ENCODE measurements around the gene KIF21B. TPM values are rescaled to one million over a fixed set of nuclear protein-coding genes. Genes with fewer than 3 reads are reported as not detected.

KIF21B gene
- total and polyA plus RNA-seq, 2 of the 8 experiments (the other 6 are each of a cell fraction or from before 2014, with no cell fraction given), result 10.8 to 26.5 TPM

DNA sequence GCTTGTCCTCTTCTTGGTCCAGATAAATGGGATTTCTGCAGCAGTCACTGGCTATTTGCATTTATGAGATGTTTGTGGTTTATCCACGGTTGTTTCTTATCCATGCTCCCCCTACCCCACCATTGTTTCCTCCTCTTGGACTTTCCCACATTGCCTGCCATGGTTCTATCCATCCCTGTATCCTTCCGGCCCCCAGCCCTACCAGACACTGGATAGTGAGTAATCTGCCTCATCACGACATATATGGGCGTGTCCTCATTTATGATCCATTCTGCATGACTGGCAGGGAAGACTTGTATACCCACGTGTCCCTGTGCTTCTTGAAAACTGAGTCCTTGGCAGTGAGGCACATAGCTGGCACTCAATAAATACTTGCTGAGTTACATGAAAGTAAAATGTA, 48.6 kb upstream of the KIF21B start:
- H3K79me1 ChIP-seq (ENCODE audit: low read depth, low read length), result no peaks in the 10 kb centered on the region
- H2BK15ac ChIP-seq (ENCODE audit: low read length), result no peak overlapping the region
- no peaks in the 10 kb centered on the region for H3K79me2 ChIP-seq (ENCODE audit: control insufficient read depth in 1 of 2, insufficient read depth in 2 of 2, low read length in 2 of 2)
- CTCF ChIA-PET (ENCODE audit: partially characterized antibody), result interaction anchor here (0.5 to 10.6 kb wide), 7 partner anchors 11 to 97 kb away, joined by 3 to 97 read pairs (median 6); no protein-coding TSS in a partner anchor
- H2BK5ac ChIP-seq (ENCODE audit: low read depth, low read length), result no peak overlapping the region
- WGBS, 2 experiments (ENCODE audit: extremely low coverage in 1 of 2, insufficient coverage in 1 of 2, insufficient read length in 1 of 2, insufficient replicate concordance in 2 of 2, low coverage in 1 of 2, low lambda C conversion rate in 2 of 2, missing lambda C conversion rate in 1 of 2), result 73% methylated on average over 5 of the region's 5 CpGs; no CpG with 5 or more reads in 1 of the 2 experiments
- no peak overlapping the region for H4K8ac ChIP-seq (ENCODE audit: extremely low read depth, insufficient read depth, low read length)
- H3K9ac ChIP-seq (replicated peaks in 1 of 4; ENCODE audit: extremely low read depth in 1 of 4, low read depth in 3 of 4, low read length in 3 of 4), result no peak overlapping the region
- TF ChIP-seq FOSL1 (IDR thresholded peaks at IDR 0.05; ENCODE audit: insufficient read depth, low read depth, low read length) (no peak), SP4 (IDR thresholded peaks at IDR 0.05; ENCODE audit: low read length) (no peak), BACH1 (IDR thresholded peaks at IDR 0.05; ENCODE audit: low read length) (no peak), CTBP2 (IDR thresholded peaks at IDR 0.05; ENCODE audit: borderline replicate concordance, insufficient read depth, insufficient read length, low read length) (no peak), SUZ12 (IDR thresholded peaks at IDR 0.05; ENCODE audit: low read length) (no peak)
- no peaks in the 10 kb centered on the region for H3K9me3 ChIP-seq (ENCODE audit: insufficient read depth in 2 of 2, low read depth in 1 of 2, low read length in 1 of 2)
- POLR2A ChIA-PET (ENCODE audit: partially characterized antibody), result no interaction called here
- H3K56ac ChIP-seq (replicated peaks; ENCODE audit: insufficient read length, low read depth, low read length), result no peak overlapping the region
- no peak overlapping the region for H3K27ac ChIP-seq (ENCODE audit: low read depth, low read length)
- H3K18ac ChIP-seq (ENCODE audit: extremely low read depth, low read length), result no peak overlapping the region
- no peak overlapping the region for H2BK20ac ChIP-seq (ENCODE audit: low read length)
- H3K27me3 ChIP-seq (replicated peaks in 1 of 4; ENCODE audit: control insufficient read depth in 3 of 4, extremely low read depth in 1 of 4, insufficient read depth in 3 of 4, low read length in 3 of 4), result no peaks in the 10 kb centered on the region; a peak in 1 of 7 replicates
- no peak overlapping the region for H4K91ac ChIP-seq (replicated peaks; ENCODE audit: insufficient read length, low read length)
- H3K23ac ChIP-seq (ENCODE audit: insufficient read length), result no peak overlapping the region
- no peak overlapping the region for H3K4me2 ChIP-seq (ENCODE audit: insufficient read depth in 1 of 2, low read depth in 2 of 2, low read length in 2 of 2)
- no peak overlapping the region for H3K14ac ChIP-seq (ENCODE audit: insufficient read length)
- H3K23me2 ChIP-seq (ENCODE audit: low read depth, low read length), result no peaks in the 10 kb centered on the region
- no peak for FAIRE-seq
- no peak for DNase-seq (ENCODE audit: low read depth in 1 of 2, low spot score in 2 of 2)
- no peak overlapping the region for H4K5ac ChIP-seq (ENCODE audit: insufficient read length, low read depth, low read length)
- H2BK12ac ChIP-seq (ENCODE audit: low read depth, low read length), result no peak overlapping the region
- no peaks in the 10 kb centered on the region for H3K36me3 ChIP-seq (ENCODE audit: control insufficient read depth in 2 of 4, insufficient read depth in 4 of 4, low read length in 3 of 4)
- no peak overlapping the region for H2AFZ ChIP-seq (ENCODE audit: low read length)
- H3K4me1 ChIP-seq (replicated peaks in 1 of 4; ENCODE audit: control insufficient read depth in 3 of 4, insufficient read depth in 4 of 4, low read length in 3 of 4), result peaks cover 0 to 4% (median 0%) of the 10 kb centered on the region in 4 experiments; a peak in 1 of 7 replicates
- H2BK120ac ChIP-seq (replicated peaks; ENCODE audit: low read depth, low read length), result no peak overlapping the region
- no peak overlapping the region for H3K4ac ChIP-seq (replicated peaks; ENCODE audit: insufficient read length, low read depth, low read length)
- H3K4me3 ChIP-seq (ENCODE audit: extremely low read depth in 1 of 4, insufficient read depth in 2 of 4, low read depth in 3 of 4, low read length in 4 of 4), result no peak overlapping the region
- no peaks in the 10 kb centered on the region for H4K20me1 ChIP-seq (replicated peaks in 1 of 2; ENCODE audit: control insufficient read depth in 1 of 2, insufficient read depth in 2 of 2, low read length in 2 of 2)
- no peak overlapping the region for H2AK5ac ChIP-seq (ENCODE audit: low read depth, low read length)
